Upper lobe of right lung (tissue), 1 donor: ENCODE results near the gene IKZF1. TPM values are rescaled to one million over a fixed set of nuclear protein-coding genes. Genes with fewer than 3 reads are reported as not detected.

Source experiments
- ATAC-seq: fragments of 200-7000 bp; cut with Tn5 transposase; one replicate; pipeline ENCODE4 v1.9.1; 2020; ENCODE audit warnings: mild to moderate bottlenecking, moderate library complexity
- DNase-seq: peaks from one replicate; pipeline ENCODE4 v3.0.0-alpha.2; 2020
- H3K27ac ChIP-seq: fragments of 200-600 bp; one replicate; pipeline ENCODE4 v1.8.0; 2022
- H3K27me3 ChIP-seq: fragments of 200-600 bp; one replicate; pipeline ENCODE4 v1.8.0; 2022; ENCODE audit warnings: mild to moderate bottlenecking
- H3K36me3 ChIP-seq: fragments of 200-600 bp; one replicate; pipeline ENCODE4 v1.8.0; 2022
- H3K4me1 ChIP-seq: fragments of 200-600 bp; one replicate; pipeline ENCODE4 v1.8.0; 2022
- H3K4me3 ChIP-seq: fragments of 200-600 bp; one replicate; pipeline ENCODE4 v1.8.0; 2022; ENCODE audit warnings: mild to moderate bottlenecking
- H3K9me3 ChIP-seq: fragments of 200-600 bp; one replicate; pipeline ENCODE4 v1.8.0; 2022
- CTCF ChIP-seq: fragments of 200-600 bp; IDR thresholded peaks from one replicate; pipeline ENCODE4 v1.8.0; 2022; ENCODE audit warnings: antibody characterized with exemption
- intact Hi-C: fragments of 100-400 bp; cut with DNase I; formaldehyde crosslinking; loops from one replicate; pipeline ENCODE4 v1.11.0; 2022
- total RNA-seq: library from RNA; stranded (reverse); fragmentation: NEBNext Ultra II Directional; extraction: Animal tissue kit (Norgen Biotek cat#: 25700); gene quantifications from one replicate; pipeline ENCODE4 v1.2.1, GENCODE V29; 2021
- donor health status: DM: no; HTN: yes; CAD: no; lungs with severe emphysema.

IKZF1 gene
- total RNA-seq, 1 donor from 2014 or later: 41.4 TPM

DNA sequence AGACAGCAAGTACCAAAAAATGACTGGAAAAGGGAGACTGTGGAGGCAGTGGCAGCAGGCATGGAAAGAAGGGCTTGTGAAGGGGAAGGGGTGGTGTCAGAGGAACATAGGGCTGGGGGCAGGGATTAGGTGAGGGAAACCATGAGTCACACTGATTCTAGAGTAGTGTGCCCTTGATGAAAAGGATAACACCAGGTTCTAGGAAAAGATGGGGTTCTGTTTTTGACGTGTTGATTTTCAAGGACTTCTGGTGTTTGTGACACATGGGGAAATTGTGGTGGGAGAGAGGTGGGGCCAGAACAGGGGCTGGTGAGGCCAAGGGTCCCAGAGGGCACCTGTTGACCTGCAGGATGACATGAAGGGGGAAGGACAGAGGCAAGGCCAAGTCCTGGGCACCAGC is 88.6 kb downstream of the IKZF1 start:
- intact Hi-C loops: no loop called here
- H3K27ac ChIP-seq: no peak overlapping the region
- no peak overlapping the region for H3K4me3 ChIP-seq
- peaks cover 3% of the 10 kb centered on the region for H3K27me3 ChIP-seq
- no peaks in the 10 kb centered on the region for H3K4me1 ChIP-seq
- H3K36me3 ChIP-seq: peaks cover 14% of the 10 kb centered on the region
- H3K9me3 ChIP-seq: no peaks in the 10 kb centered on the region
- DNase-seq: no peak
- ATAC-seq: no peak
- no peak for TF ChIP-seq CTCF

DNA sequence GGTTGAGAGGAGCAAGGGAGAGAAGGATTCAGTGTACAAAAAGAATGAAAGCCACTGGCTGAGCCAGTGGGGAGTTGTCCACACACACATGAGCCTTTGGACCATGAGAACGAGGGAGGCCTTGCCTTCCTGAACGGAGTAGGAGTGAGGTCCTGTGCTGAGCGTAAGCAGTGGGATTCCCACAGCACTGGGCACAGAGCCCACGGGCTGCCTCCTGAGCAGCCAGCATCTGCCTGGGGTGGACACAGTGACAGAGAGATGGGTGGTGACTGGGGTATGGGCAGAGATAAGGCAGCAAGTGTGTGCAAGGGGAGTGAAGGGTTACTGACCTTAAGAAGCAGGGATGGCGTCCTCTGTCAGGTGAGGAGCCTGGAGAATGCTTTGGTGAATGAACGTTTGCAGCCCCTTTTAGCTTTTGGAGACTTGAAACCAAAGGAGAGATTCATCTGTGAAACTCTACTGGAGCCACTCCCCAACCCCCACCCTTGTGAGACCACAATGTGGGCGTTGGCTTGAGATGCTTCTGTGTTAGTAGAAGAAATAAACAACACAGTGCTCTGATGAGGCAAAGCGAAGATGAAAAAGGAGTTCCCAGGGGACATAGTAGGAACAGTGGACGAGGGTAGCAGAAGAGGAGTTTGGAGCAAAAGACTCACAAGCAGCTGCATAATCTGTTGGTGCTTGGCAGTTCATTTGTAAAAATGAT is 89.2 kb downstream of the IKZF1 start:
- ATAC-seq: peak; percentile 53

GRCh38 chr7:50394315-50394714 is 89.8 kb downstream of the IKZF1 start:
- Histone ChIP-seq H3K9me3 (no peaks in the 10 kb centered on the region), H3K27me3 (peaks cover 8% of the 10 kb centered on the region), H3K36me3 (peaks cover 10% of the 10 kb centered on the region), H3K27ac (no peak overlapping the region), H3K4me1 (no peaks in the 10 kb centered on the region), H3K4me3 (no peak overlapping the region)
- TF ChIP-seq CTCF: no peak
- DNase-seq (no peak), ATAC-seq (no peak)
- intact Hi-C loops: no loop called here

More for the DNA sequence above, 89.2 kb downstream of the IKZF1 start:
- Histone ChIP-seq H3K4me1 (no peaks in the 10 kb centered on the region), H3K27ac (no peak overlapping the region), H3K9me3 (no peaks in the 10 kb centered on the region), H3K36me3 (peaks cover 14% of the 10 kb centered on the region), H3K27me3 (peaks cover 3% of the 10 kb centered on the region), H3K4me3 (no peak overlapping the region)
- intact Hi-C loops: no loop called here
- DNase-seq: no peak
- TF ChIP-seq CTCF: no peak

GRCh38 chr7:50396856-50397255 is 92.3 kb downstream of the IKZF1 start:
- Histone ChIP-seq H3K36me3 (peaks cover 7% of the 10 kb centered on the region), H3K4me3 (no peak overlapping the region), H3K27me3 (peaks cover 14% of the 10 kb centered on the region), H3K27ac (no peak overlapping the region), H3K9me3 (no peaks in the 10 kb centered on the region), H3K4me1 (no peaks in the 10 kb centered on the region)
- intact Hi-C loops: no loop called here
- no peak for TF ChIP-seq CTCF
- no peak for ATAC-seq
- no peak for DNase-seq

DNA sequence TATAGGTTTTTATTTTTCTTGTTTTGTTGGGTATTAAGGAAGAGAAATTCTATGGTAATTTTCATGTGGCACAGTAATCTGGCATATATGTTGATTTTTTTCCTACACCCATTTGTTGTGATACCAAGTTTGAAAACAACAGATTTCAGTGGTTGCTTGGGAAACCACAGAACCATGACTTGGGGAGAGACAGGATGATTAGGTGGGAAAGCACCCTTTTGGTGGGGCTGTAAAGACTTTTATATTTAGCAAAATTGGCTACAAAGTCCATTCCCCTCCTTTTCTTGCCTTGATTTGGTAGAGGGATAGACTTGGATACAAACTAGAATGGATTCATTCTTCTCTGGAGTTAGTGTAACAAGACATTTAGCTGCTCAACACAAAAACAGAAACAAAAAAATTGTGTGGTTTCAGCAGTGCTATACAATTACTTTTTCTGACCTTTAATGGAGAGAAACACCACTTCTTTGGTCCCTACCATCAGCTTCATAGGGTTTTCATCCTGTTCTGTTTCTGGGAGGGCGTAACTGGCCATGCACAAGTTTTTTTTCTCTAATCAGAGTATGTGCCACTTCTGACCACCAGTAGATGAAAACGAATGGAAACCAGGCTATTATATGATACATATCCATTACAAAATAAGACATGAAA is 92.9 kb downstream of the IKZF1 start:
- no peak for TF ChIP-seq CTCF
- DNase-seq (no peak), ATAC-seq (no peak)
- H3K36me3 ChIP-seq: peaks cover 1% of the 10 kb centered on the region
- H3K27ac ChIP-seq: no peak overlapping the region
- H3K9me3 ChIP-seq: no peaks in the 10 kb centered on the region
- no peaks in the 10 kb centered on the region for H3K4me1 ChIP-seq
- no peak overlapping the region for H3K4me3 ChIP-seq
- intact Hi-C loops: no loop called here
- peaks cover 16% of the 10 kb centered on the region for H3K27me3 ChIP-seq
